Mesenchymal stem cell (in vitro differentiated cells and primary cell): Measurements from ENCODE around the gene HSD17B3.
A peak's percentile ranks its signal among the peaks of the same experiment; 100 is the strongest.

Experiments used
- DNase-seq: peaks from one replicate; pipeline ENCODE4 v3.0.0-alpha.2; 2013
- H2AFZ ChIP-seq: one replicate; pipeline ENCODE4 v1.6.1; 2013; ENCODE audit warnings: low read depth, mild to moderate bottlenecking, control low read depth, inconsistent platforms, low read length, moderate library complexity
- H2AK5ac ChIP-seq: 2 replicates; pipeline ENCODE4 v1.6.1; 2013; ENCODE audit warnings: low read length, moderate library complexity, mild to moderate bottlenecking, inconsistent platforms; ENCODE audit not compliant: severe bottlenecking
- H2BK120ac ChIP-seq: one replicate; pipeline ENCODE4 v1.6.1; 2013; ENCODE audit warnings: low read depth, mild to moderate bottlenecking, inconsistent platforms, low read length, moderate library complexity
- H2BK12ac ChIP-seq, 2 experiments: one replicate each; pipeline ENCODE4 v1.6.1; 2013; ENCODE audit warnings: inconsistent platforms in 2 of 2, low read length in 2 of 2, mild to moderate bottlenecking in 2 of 2, moderate library complexity in 2 of 2, control low read depth in 1 of 2
- H2BK15ac ChIP-seq: one replicate; pipeline ENCODE4 v1.6.1; 2013; ENCODE audit warnings: mild to moderate bottlenecking, low read depth, inconsistent platforms; ENCODE audit not compliant: poor library complexity, severe bottlenecking
- H2BK5ac ChIP-seq: 2 replicates; pipeline ENCODE4 v1.6.1; 2013; ENCODE audit warnings: low read depth, mild to moderate bottlenecking, low read length, control low read depth, inconsistent platforms; ENCODE audit not compliant: poor library complexity, severe bottlenecking
- H3K14ac ChIP-seq, 2 experiments: one replicate each; pipeline ENCODE4 v1.6.1; 2013; ENCODE audit warnings: inconsistent platforms in 2 of 2, low read length in 2 of 2, control low read depth in 1 of 2, mild to moderate bottlenecking in 1 of 2, moderate library complexity in 1 of 2
- H3K18ac ChIP-seq, 2 experiments: one replicate each; pipeline ENCODE4 v1.6.1; 2013; ENCODE audit warnings: inconsistent platforms in 2 of 2, low read length in 2 of 2, control low read depth in 1 of 2, low read depth in 1 of 2, mild to moderate bottlenecking in 1 of 2
- H3K23ac ChIP-seq, 2 experiments: one replicate each; pipeline ENCODE4 v1.6.1; 2013; ENCODE audit warnings: inconsistent platforms in 2 of 2, low read length in 2 of 2, mild to moderate bottlenecking in 2 of 2, moderate library complexity in 2 of 2, control low read depth in 1 of 2
- H3K27ac ChIP-seq: 2 replicates; pipeline ENCODE4 v1.5.1; 2013; ENCODE audit warnings: mild to moderate bottlenecking, moderate library complexity, low read length, control low read depth, inconsistent platforms; ENCODE audit not compliant: poor library complexity, severe bottlenecking
- H3K27me3 ChIP-seq, 2 experiments: 2 replicates each; pipeline versions ENCODE4 v1.6.1 to v1.7.0; 2013; ENCODE audit warnings: low read length in 2 of 2, mild to moderate bottlenecking in 2 of 2, moderate library complexity in 2 of 2, control low read depth in 1 of 2, inconsistent platforms in 1 of 2; ENCODE audit not compliant: control insufficient read depth in 1 of 2, insufficient read depth in 1 of 2
- H3K36me3 ChIP-seq, 2 experiments: 2 replicates each; pipeline versions ENCODE4 v1.6.1 to v1.7.0; 2013; ENCODE audit warnings: low read length in 2 of 2, control low read depth in 1 of 2, inconsistent platforms in 1 of 2, low read depth in 1 of 2, mild to moderate bottlenecking in 1 of 2; ENCODE audit not compliant: insufficient read depth in 2 of 2, control insufficient read depth in 1 of 2
- H3K4ac ChIP-seq, 2 experiments: one replicate each; pipeline ENCODE4 v1.6.1; 2013; ENCODE audit warnings: inconsistent platforms in 2 of 2, low read length in 2 of 2, mild to moderate bottlenecking in 2 of 2, moderate library complexity in 2 of 2, control low read depth in 1 of 2, low read depth in 1 of 2
- H3K4me1 ChIP-seq: 2 replicates; pipeline ENCODE4 v1.6.1; 2013; ENCODE audit warnings: low read depth, low read length, control low read depth; ENCODE audit not compliant: control insufficient read depth, insufficient read depth
- H3K4me2 ChIP-seq: 2 replicates; pipeline ENCODE4 v1.6.1; 2013; ENCODE audit warnings: low read length, mild to moderate bottlenecking, inconsistent platforms; ENCODE audit not compliant: poor library complexity, severe bottlenecking
- H3K4me3 ChIP-seq, 2 experiments: 2 replicates each; pipeline versions ENCODE4 v1.5.1 to v1.7.0; 2013; ENCODE audit warnings: low read length in 2 of 2, mild to moderate bottlenecking in 2 of 2, control low read depth in 1 of 2, low read depth in 1 of 2; ENCODE audit not compliant: insufficient read depth in 1 of 2
- H3K79me1 ChIP-seq: replicated peaks from 2 replicates; pipeline ENCODE4 v1.6.1; 2013; ENCODE audit warnings: mild to moderate bottlenecking, control low read depth, low read length, inconsistent platforms; ENCODE audit not compliant: poor library complexity, severe bottlenecking
- H3K9ac ChIP-seq: 2 replicates; pipeline ENCODE4 v1.7.0; 2013; ENCODE audit warnings: mild to moderate bottlenecking, low read length, moderate library complexity
- H3K9me3 ChIP-seq: 2 replicates; pipeline ENCODE4 v1.7.0; 2013; ENCODE audit warnings: mild to moderate bottlenecking, low read length; ENCODE audit not compliant: control insufficient read depth
- H4K8ac ChIP-seq: one replicate; pipeline ENCODE4 v1.6.1; 2013; ENCODE audit warnings: inconsistent platforms, mild to moderate bottlenecking, low read length, moderate library complexity
- H4K91ac ChIP-seq: one replicate; pipeline ENCODE4 v1.6.1; 2013; ENCODE audit warnings: mild to moderate bottlenecking, low read length, inconsistent platforms
- WGBS: methylation state at CpG from one replicate; pipeline ENCODE4 v1.1.7; 2013; ENCODE audit warnings: mixed read lengths; 5-methylcytosine and 5-hydroxymethylcytosine counted together

Gene HSD17B3

DNA sequence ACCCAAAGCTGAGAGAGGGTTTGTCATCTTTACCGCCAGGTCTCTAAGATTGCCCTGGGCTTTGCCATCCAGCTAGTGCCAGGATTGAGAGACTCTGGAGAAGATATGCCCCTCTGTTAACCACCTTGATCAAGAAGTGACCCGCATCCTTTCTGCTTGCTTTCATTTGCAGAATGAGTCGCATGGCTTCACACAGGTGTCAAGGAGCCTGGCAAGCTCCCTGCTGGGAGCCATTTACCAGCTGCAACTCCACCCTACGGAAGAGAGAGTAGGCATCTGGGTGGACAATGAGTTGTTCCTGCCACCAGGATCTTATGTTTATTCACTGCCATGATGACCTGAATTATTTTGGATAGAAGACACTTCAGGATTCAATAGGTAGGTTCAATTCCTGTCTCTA lies 43.0 kb downstream of the HSD17B3 start:
- Histone ChIP-seq H3K14ac (no peak overlapping the region), H2BK15ac (no peak overlapping the region), H3K4me3 (no peak overlapping the region), H2BK12ac (no peak overlapping the region), H3K9ac (no peak overlapping the region), H3K36me3 (peaks cover 0 to 4% of the 10 kb centered on the region in 2 experiments), H4K8ac (no peak overlapping the region), H3K18ac (no peak overlapping the region), H3K4me1 (peaks cover 2% of the 10 kb centered on the region), H3K79me1 (no peaks in the 10 kb centered on the region), H3K27ac (no peak overlapping the region), H3K9me3 (peaks cover 3% of the 10 kb centered on the region), H3K27me3 (peaks cover 0 to 5% of the 10 kb centered on the region in 2 experiments), H2AK5ac (no peak overlapping the region), H2AFZ (no peak overlapping the region), H3K4me2 (no peak overlapping the region), H3K23ac (no peak overlapping the region), H3K4ac (no peak overlapping the region), H2BK5ac (no peak overlapping the region), H4K91ac (no peak overlapping the region), H2BK120ac (no peak overlapping the region)
- no peak for DNase-seq
- 89% methylated on average over 4 of the region's 4 CpGs for WGBS

GRCh38 chr9:96256800-96257199 lies 45.2 kb downstream of the HSD17B3 start:
- no peak overlapping the region for H2BK15ac ChIP-seq
- no peaks in the 10 kb centered on the region for H3K79me1 ChIP-seq

GRCh38 chr9:96255698-96256097 lies 46.3 kb downstream of the HSD17B3 start:
- peak overlapping the region in 1 of 2 experiments; percentile 49 for H3K18ac ChIP-seq
- peak overlapping the region in 1 of 2 experiments; percentile 28 for H3K14ac ChIP-seq
- peaks cover 0 to 16% of the 10 kb centered on the region in 2 experiments for H3K27me3 ChIP-seq
- no peak overlapping the region for H3K9ac ChIP-seq
- H3K4ac ChIP-seq, result no peak overlapping the region
- no peaks in the 10 kb centered on the region for H3K79me1 ChIP-seq
- no peaks in the 10 kb centered on the region for H3K36me3 ChIP-seq
- H3K27ac ChIP-seq, result no peak overlapping the region
- DNase-seq, result no peak
- peak overlapping the region; percentile 80 for H2AK5ac ChIP-seq
- peaks cover 2% of the 10 kb centered on the region for H3K4me1 ChIP-seq
- WGBS, result 83% methylated on average over 15 of the region's 18 CpGs
- H2AFZ ChIP-seq, result no peak overlapping the region
- H2BK12ac ChIP-seq, result peak overlapping the region in 1 of 2 experiments; percentile 91
- H3K9me3 ChIP-seq, result peaks cover 3% of the 10 kb centered on the region
- no peak overlapping the region for H2BK120ac ChIP-seq
- no peak overlapping the region for H2BK15ac ChIP-seq
- no peak overlapping the region for H3K23ac ChIP-seq
- peak overlapping the region; percentile 35 for H2BK5ac ChIP-seq
- no peak overlapping the region for H3K4me3 ChIP-seq
- H4K8ac ChIP-seq, result no peak overlapping the region
- H4K91ac ChIP-seq, result peak overlapping the region; percentile 47
- no peak overlapping the region for H3K4me2 ChIP-seq

More at GRCh38 chr9:96256800-96257199, 45.2 kb downstream of the HSD17B3 start:
- 23% methylated on average over 9 of the region's 9 CpGs for WGBS
- Histone ChIP-seq H3K36me3 (peaks cover 0 to 4% of the 10 kb centered on the region in 2 experiments), H3K9ac (no peak overlapping the region), H3K4me1 (peaks cover 2% of the 10 kb centered on the region), H2AFZ (peak overlapping the region; percentile 78), H2BK12ac (no peak overlapping the region), H3K27me3 (peaks cover 0 to 16% of the 10 kb centered on the region in 2 experiments), H3K4ac (no peak overlapping the region), H2BK5ac (no peak overlapping the region), H4K8ac (no peak overlapping the region), H3K14ac (no peak overlapping the region), H3K23ac (no peak overlapping the region), H2AK5ac (no peak overlapping the region), H3K4me3 (no peak overlapping the region), H3K18ac (no peak overlapping the region), H3K9me3 (peaks cover 3% of the 10 kb centered on the region), H3K27ac (no peak overlapping the region), H2BK120ac (no peak overlapping the region), H4K91ac (no peak overlapping the region), H3K4me2 (no peak overlapping the region)
- peak; percentile 66 for DNase-seq

- Histone ChIP-seq H3K18ac (no peak overlapping the region), H3K27me3 (peaks cover 0 to 25% of the 10 kb centered on the region in 2 experiments), H2BK5ac (no peak overlapping the region), H3K23ac (no peak overlapping the region), H2BK12ac (peak overlapping the region in 1 of 2 experiments; percentile 86), H4K91ac (no peak overlapping the region), H3K9me3 (no peaks in the 10 kb centered on the region), H4K8ac (no peak overlapping the region), H3K14ac (no peak overlapping the region), H3K79me1 (no peaks in the 10 kb centered on the region), H2AFZ (no peak overlapping the region), H3K4me1 (peaks cover 2% of the 10 kb centered on the region), H3K4me2 (no peak overlapping the region), H2BK15ac (no peak overlapping the region), H3K36me3 (no peaks in the 10 kb centered on the region), H2BK120ac (no peak overlapping the region), H3K27ac (no peak overlapping the region), H3K9ac (no peak overlapping the region), H2AK5ac (no peak overlapping the region), H3K4ac (no peak overlapping the region), H3K4me3 (no peak overlapping the region)
- WGBS, result 85% methylated on average over 11 of the region's 11 CpGs
- DNase-seq, result no peak
Measured at GRCh38 chr9:96253059-96253696, 48.8 kb downstream of the HSD17B3 start.
